H1 (cell line): ENCODE data around the gene AK2. TPM values are rescaled to one million over a fixed set of nuclear protein-coding genes. Genes with fewer than 3 reads are reported as not detected.

Source experiments
- CTCF ChIA-PET: fragments of 300-600 bp; sonication (Branson Sonifier 250); formaldehyde crosslinking; loops from one replicate; lab custom pipeline; 2021; ENCODE audit not compliant: partially characterized antibody; lab: Charles Lee
- POLR2A ChIA-PET: fragments of 300-600 bp; sonication (Branson Sonifier 250); formaldehyde crosslinking; loops from one replicate; lab custom pipeline; 2021; ENCODE audit warnings: inconsistent platforms; ENCODE audit not compliant: partially characterized antibody; lab: Charles Lee
- DNase-seq, 2 experiments: peaks; one replicate each; pipeline versions ENCODE4 v3.0.0 to v3.0.0-alpha.2; 2010 to 2022; ENCODE audit warnings: low spot score in 2 of 2, low read depth in 1 of 2, mixed read lengths in 1 of 2
- FAIRE-seq: peaks from 2 replicates; lab custom pipeline; 2011; peaks lifted over from hg19 to GRCh38; lab: Jason Lieb, UNC
- H2AFZ ChIP-seq: 2 replicates; pipeline ENCODE4 v1.8.1; 2012; ENCODE audit warnings: low read length, inconsistent platforms
- H2AK5ac ChIP-seq: 2 replicates; pipeline ENCODE4 v1.6.1; 2013; ENCODE audit warnings: low read depth, low read length
- H2BK120ac ChIP-seq: replicated peaks from 2 replicates; pipeline ENCODE3; 2013; ENCODE audit warnings: low read depth, low read length, inconsistent platforms
- H2BK12ac ChIP-seq: 2 replicates; pipeline ENCODE4 v1.6.1; 2013; ENCODE audit warnings: low read depth, low read length
- H2BK15ac ChIP-seq: 2 replicates; pipeline ENCODE4 v1.6.1; 2013; ENCODE audit warnings: low read length
- H2BK20ac ChIP-seq: 2 replicates; pipeline ENCODE4 v1.6.1; 2013; ENCODE audit warnings: low read length
- H2BK5ac ChIP-seq: 2 replicates; pipeline ENCODE4 v1.6.1; 2013; ENCODE audit warnings: low read depth, low read length
- H3K14ac ChIP-seq: 2 replicates; pipeline ENCODE4 v1.6.1; 2013; ENCODE audit warnings: inconsistent platforms; ENCODE audit not compliant: insufficient read length
- H3K18ac ChIP-seq: 2 replicates; pipeline ENCODE4 v1.6.1; 2013; ENCODE audit warnings: low read length; ENCODE audit errors: extremely low read depth
- H3K23ac ChIP-seq: 2 replicates; pipeline ENCODE4 v1.6.1; 2013; ENCODE audit warnings: inconsistent platforms; ENCODE audit not compliant: insufficient read length
- H3K23me2 ChIP-seq: 2 replicates; pipeline ENCODE4 v1.6.1; 2013; ENCODE audit warnings: low read depth, low read length
- H3K27ac ChIP-seq: 2 replicates; pipeline ENCODE4 v1.6.1; 2011; ENCODE audit warnings: low read depth, low read length, inconsistent platforms
- H3K27me3 ChIP-seq, 4 experiments: replicated peaks in 1 of 4; 1 replicate in 1 of 4; 2 replicates in 3 of 4; pipeline versions ENCODE4 v1.6.1 to v1.8.1; 2011 to 2013; ENCODE audit warnings: low read length in 3 of 4, mild to moderate bottlenecking in 3 of 4, inconsistent platforms in 2 of 4, mixed read lengths in 2 of 4, moderate library complexity in 1 of 4; ENCODE audit not compliant: control insufficient read depth in 3 of 4, insufficient read depth in 3 of 4; ENCODE audit errors: extremely low read depth in 1 of 4
- H3K36me3 ChIP-seq, 4 experiments: 2 replicates each; pipeline versions ENCODE4 v1.6.1 to v1.8.1; 2011 to 2013; ENCODE audit warnings: mild to moderate bottlenecking in 4 of 4, low read length in 3 of 4, moderate library complexity in 2 of 4, control low read depth in 1 of 4, inconsistent platforms in 1 of 4; ENCODE audit not compliant: insufficient read depth in 4 of 4, control insufficient read depth in 2 of 4
- H3K4ac ChIP-seq: replicated peaks from 2 replicates; pipeline ENCODE3; 2013; ENCODE audit warnings: low read length, low read depth, mixed read lengths, inconsistent platforms; ENCODE audit not compliant: insufficient read length
- H3K4me1 ChIP-seq, 4 experiments: replicated peaks in 1 of 4; 1 replicate in 1 of 4; 2 replicates in 3 of 4; pipeline versions ENCODE4 v1.6.1 to v1.8.1; 2011 to 2013; ENCODE audit warnings: low read length in 3 of 4, inconsistent platforms in 2 of 4, mixed read lengths in 1 of 4; ENCODE audit not compliant: insufficient read depth in 4 of 4, control insufficient read depth in 3 of 4
- H3K4me2 ChIP-seq, 2 experiments: 2 replicates each; pipeline versions ENCODE4 v1.6.1 to v1.8.1; 2011 to 2013; ENCODE audit warnings: low read depth in 2 of 2, low read length in 2 of 2, control low read depth in 1 of 2, inconsistent platforms in 1 of 2, mild to moderate bottlenecking in 1 of 2; ENCODE audit not compliant: insufficient read depth in 1 of 2
- H3K4me3 ChIP-seq, 4 experiments: fragments of 200-600, 300-600 bp in 1 of 4; sonication (generic), shearing (Covaris generic), sonication (Bioruptor Twin) in 1 of 4; 2 replicates each; pipeline versions ENCODE4 v1.5.1 to v1.8.1; 2011 to 2016; ENCODE audit warnings: low read length in 4 of 4, low read depth in 3 of 4, control low read depth in 2 of 4, inconsistent platforms in 2 of 4, mild to moderate bottlenecking in 2 of 4, mixed read lengths in 1 of 4, moderate library complexity in 1 of 4; ENCODE audit not compliant: insufficient read depth in 2 of 4; ENCODE audit errors: extremely low read depth in 1 of 4
- H3K56ac ChIP-seq: replicated peaks from 2 replicates; pipeline ENCODE3; 2013; ENCODE audit warnings: low read depth, mild to moderate bottlenecking, mixed read lengths, low read length, inconsistent platforms; ENCODE audit not compliant: insufficient read length
- H3K79me1 ChIP-seq: 2 replicates; pipeline ENCODE4 v1.6.1; 2013; ENCODE audit warnings: low read depth, low read length, control low read depth
- H3K79me2 ChIP-seq, 2 experiments: 2 replicates each; pipeline versions ENCODE4 v1.6.1 to v1.8.1; 2012 to 2013; ENCODE audit warnings: low read length in 2 of 2, mild to moderate bottlenecking in 2 of 2, inconsistent platforms in 1 of 2; ENCODE audit not compliant: insufficient read depth in 2 of 2, control insufficient read depth in 1 of 2
- H3K9ac ChIP-seq, 4 experiments: replicated peaks in 1 of 4; 1 replicate in 1 of 4; 2 replicates in 3 of 4; pipeline versions ENCODE4 v1.6.1 to v1.8.1; 2011 to 2013; ENCODE audit warnings: low read depth in 3 of 4, low read length in 3 of 4, control low read depth in 2 of 4, mild to moderate bottlenecking in 2 of 4, moderate library complexity in 2 of 4, inconsistent platforms in 1 of 4; ENCODE audit errors: extremely low read depth in 1 of 4
- H3K9me3 ChIP-seq, 2 experiments: 2 replicates each; pipeline versions ENCODE4 v1.6.1 to v1.8.1; 2012 to 2013; ENCODE audit warnings: mild to moderate bottlenecking in 2 of 2, moderate library complexity in 2 of 2, control low read depth in 1 of 2, inconsistent platforms in 1 of 2, low read depth in 1 of 2, low read length in 1 of 2, mixed read lengths in 1 of 2; ENCODE audit not compliant: insufficient read depth in 2 of 2
- H4K20me1 ChIP-seq, 2 experiments: replicated peaks in 1 of 2; 2 replicates each; pipeline versions ENCODE3 to v1.8.1; 2011 to 2013; ENCODE audit warnings: inconsistent platforms in 2 of 2, low read length in 2 of 2, mild to moderate bottlenecking in 1 of 2; ENCODE audit not compliant: insufficient read depth in 2 of 2, control insufficient read depth in 1 of 2
- H4K5ac ChIP-seq: 2 replicates; pipeline ENCODE4 v1.6.1; 2013; ENCODE audit warnings: low read length, low read depth, mixed read lengths, inconsistent platforms; ENCODE audit not compliant: insufficient read length
- H4K8ac ChIP-seq: 2 replicates; pipeline ENCODE4 v1.8.0; 2013; ENCODE audit warnings: mild to moderate bottlenecking, moderate library complexity, low read length, inconsistent platforms; ENCODE audit not compliant: insufficient read depth; ENCODE audit errors: extremely low read depth
- H4K91ac ChIP-seq: replicated peaks from 2 replicates; pipeline ENCODE3; 2013; ENCODE audit warnings: low read length, mixed read lengths, inconsistent platforms; ENCODE audit not compliant: insufficient read length
- BRCA1 ChIP-seq: IDR thresholded peaks from 2 replicates; pipeline ENCODE4 v1.6.1; 2012; ENCODE audit warnings: low read depth, low read length, improper control_type of control experiment
- CBX8 ChIP-seq: fragments of 300-800, 300-1000 bp; sonication (generic); IDR thresholded peaks from 2 replicates; pipeline ENCODE4 v1.7.1; 2016; ENCODE audit warnings: low read depth, low read length, borderline replicate concordance
- EZH2 ChIP-seq: fragments of 200-600 bp; sonication (generic); IDR thresholded peaks from 2 replicates; pipeline ENCODE4 v1.7.1; 2012; ENCODE audit warnings: low read depth, mild to moderate bottlenecking, moderate library complexity, low read length, inconsistent platforms; ENCODE audit not compliant: severe bottlenecking
- NRF1 ChIP-seq: IDR thresholded peaks from 2 replicates; pipeline ENCODE4 v1.6.1; 2011; ENCODE audit warnings: mild to moderate bottlenecking, low read depth, low read length, improper control_type of control experiment
- RFX5 ChIP-seq: IDR thresholded peaks from 2 replicates; pipeline ENCODE4 v1.6.1; 2011; ENCODE audit warnings: low read depth, low read length, improper control_type of control experiment, borderline replicate concordance
- SAP30 ChIP-seq: fragments of 300-600 bp; sonication (generic); IDR thresholded peaks from 2 replicates; pipeline ENCODE4 v1.7.1; 2012; ENCODE audit warnings: low read length, moderate library complexity, mild to moderate bottlenecking, inconsistent platforms; ENCODE audit not compliant: insufficient read depth, insufficient replicate concordance
- SIN3A ChIP-seq, 2 experiments: IDR thresholded peaks in 1 of 2; conservative IDR thresholded peaks in 1 of 2; 2 replicates each; pipeline ENCODE4 v1.6.1; 2011 to 2012; ENCODE audit warnings: low read length in 2 of 2, improper control_type of control experiment in 1 of 2, low read depth in 1 of 2, mild to moderate bottlenecking in 1 of 2
- TCF12 ChIP-seq: IDR thresholded peaks from 2 replicates; pipeline ENCODE4 v1.6.1; 2011; ENCODE audit warnings: low read depth, mild to moderate bottlenecking, low read length
- WGBS, 2 experiments: shearing (Covaris generic) in 1 of 2; methylation state at CpG; one replicate each; pipeline versions ENCODE4 v1.1.6 to v1.1.7; 2013 to 2015; ENCODE audit warnings: low lambda C conversion rate in 2 of 2, mixed read lengths in 2 of 2, inconsistent platforms in 1 of 2, low coverage in 1 of 2, missing lambda C conversion rate in 1 of 2; ENCODE audit not compliant: insufficient replicate concordance in 2 of 2, insufficient coverage in 1 of 2, insufficient read length in 1 of 2; ENCODE audit errors: extremely low coverage in 1 of 2, missing lambda C conversion rate in 1 of 2; 5-methylcytosine and 5-hydroxymethylcytosine counted together
- polyA plus RNA-seq, 7 experiments: library from polyadenylated mRNA; depleted of rRNA in 3 of 7; stranded (reverse) in 5 of 7; unstranded in 2 of 7; fragments of >200 nt in 5 of 7; fragments of 200-250 nt in 2 of 7; gene quantifications; 1 replicate in 5 of 7; 2 replicates in 1 of 7; 4 replicates in 1 of 7; pipeline versions ENCODE4 v1.2.1 to v1.2.3, GENCODE V29; 2011 to 2013; ENCODE audit warnings: missing spikeins in 2 of 7, mixed read lengths in 2 of 7
- total RNA-seq: library from RNA; stranded (reverse); fragmentation: NEBNext Ultra II Directional; extraction: Animal tissue kit (Norgen Biotek cat#: 25700); gene quantifications from 2 replicates; pipeline ENCODE4 v1.2.1, GENCODE V29; 2021

The AK2 gene
- total and polyA plus RNA-seq, 2 of the 8 experiments (the other 6 are each of a cell fraction or from before 2014, with no cell fraction given): 92.3 to 137 TPM

DNA sequence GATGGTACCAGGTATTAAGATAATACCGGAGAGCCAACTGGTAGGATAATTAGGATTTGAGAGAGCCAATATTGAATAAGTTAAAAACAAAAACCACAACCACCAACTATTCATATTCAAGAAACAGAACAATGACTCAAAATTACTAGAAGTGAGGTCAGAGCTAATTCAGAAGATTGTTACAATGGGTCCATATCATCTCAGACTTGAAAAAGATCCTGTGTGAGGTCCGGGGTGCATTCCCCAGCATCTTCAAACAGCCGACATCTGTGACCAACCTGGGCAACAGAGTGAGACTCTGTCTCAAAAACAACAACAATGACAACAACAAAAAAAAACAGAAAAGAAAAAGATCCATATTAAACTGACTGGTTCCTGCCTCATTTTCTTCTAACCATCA, 18.6 kb downstream of the AK2 start:
- Histone ChIP-seq H3K79me2 (no peaks in the 10 kb centered on the region), H2BK12ac (no peak overlapping the region), H4K91ac (no peak overlapping the region), H3K4me3 (no peak overlapping the region), H2BK15ac (no peak overlapping the region), H3K79me1 (peaks cover 2% of the 10 kb centered on the region), H4K20me1 (no peaks in the 10 kb centered on the region), H3K9ac (no peak overlapping the region), H3K14ac (no peak overlapping the region)
- WGBS, 2 experiments: 92% methylated on average over 3 of the region's 3 CpGs; no CpG with 5 or more reads in 1 of the 2 experiments
- CTCF ChIA-PET: interaction anchor here (1.0 to 1.7 kb wide), 3 partner anchors 25 to 85 kb away, joined by 3 to 4 read pairs (median 3); no protein-coding TSS in a partner anchor
- TF ChIP-seq EZH2: no peak
- TF ChIP-seq SIN3A (conservative IDR thresholded peaks at IDR 0.05 in 1 of 2, IDR thresholded peaks at IDR 0.05 in 1 of 2; ENCODE audit: low read depth in 1 of 2, low read length in 2 of 2): no peak
- no peak for TF ChIP-seq CBX8
- TF ChIP-seq RFX5: no peak
- no peak for TF ChIP-seq BRCA1
- TF ChIP-seq NRF1: no peak
- TF ChIP-seq SAP30: no peak
- TF ChIP-seq TCF12: no peak
- TF ChIP-seq, all 59 proteins: peak for 0
- peaks cover 23 to 66% (median 54%) of the 10 kb centered on the region in 4 experiments for H3K36me3 ChIP-seq
- H3K4me1 ChIP-seq: no peaks in the 10 kb centered on the region; a peak in 1 of 7 replicates
- no peak overlapping the region for H3K27ac ChIP-seq
- no peak overlapping the region for H4K5ac ChIP-seq
- DNase-seq (no peak), FAIRE-seq (no peak)
- H3K23me2 ChIP-seq: no peaks in the 10 kb centered on the region
- H3K56ac ChIP-seq: no peak overlapping the region
- no peak overlapping the region for H3K23ac ChIP-seq
- no peak overlapping the region for H2AFZ ChIP-seq
- H3K27me3 ChIP-seq: no peaks in the 10 kb centered on the region
- no peak overlapping the region for H3K4me2 ChIP-seq
- H2BK20ac ChIP-seq: no peak overlapping the region
- H3K4ac ChIP-seq: no peak overlapping the region
- no peak overlapping the region for H2BK5ac ChIP-seq
- H4K8ac ChIP-seq: no peak overlapping the region
- POLR2A ChIA-PET: interaction anchor here (0.8 kb wide), 1 partner anchor 9 kb away, joined by 5 read pairs; no protein-coding TSS in a partner anchor
- no peaks in the 10 kb centered on the region for H3K9me3 ChIP-seq
- no peak overlapping the region for H3K18ac ChIP-seq
- H2AK5ac ChIP-seq: no peak overlapping the region
- H2BK120ac ChIP-seq: no peak overlapping the region
